Choroid plexus epithelial cell (primary cell): ENCODE results near the gene HACL1.

Source experiments
- DNase-seq: peaks from one replicate; pipeline ENCODE4 v3.0.0-alpha.2; 2010; ENCODE audit warnings: low read depth
- H3K4me3 ChIP-seq: 2 replicates; pipeline ENCODE4 v1.5.1; 2011; ENCODE audit warnings: low read depth, mild to moderate bottlenecking, control low read depth, low read length, moderate library complexity
- TF ChIP-seq, protein P1 (sequence below): conservative IDR thresholded peaks from 2 replicates; pipeline ENCODE4 v1.5.1; 2011; ENCODE audit warnings: low read depth, mild to moderate bottlenecking, control low read depth, inconsistent platforms, low read length, moderate library complexity

HACL1 gene

DNA sequence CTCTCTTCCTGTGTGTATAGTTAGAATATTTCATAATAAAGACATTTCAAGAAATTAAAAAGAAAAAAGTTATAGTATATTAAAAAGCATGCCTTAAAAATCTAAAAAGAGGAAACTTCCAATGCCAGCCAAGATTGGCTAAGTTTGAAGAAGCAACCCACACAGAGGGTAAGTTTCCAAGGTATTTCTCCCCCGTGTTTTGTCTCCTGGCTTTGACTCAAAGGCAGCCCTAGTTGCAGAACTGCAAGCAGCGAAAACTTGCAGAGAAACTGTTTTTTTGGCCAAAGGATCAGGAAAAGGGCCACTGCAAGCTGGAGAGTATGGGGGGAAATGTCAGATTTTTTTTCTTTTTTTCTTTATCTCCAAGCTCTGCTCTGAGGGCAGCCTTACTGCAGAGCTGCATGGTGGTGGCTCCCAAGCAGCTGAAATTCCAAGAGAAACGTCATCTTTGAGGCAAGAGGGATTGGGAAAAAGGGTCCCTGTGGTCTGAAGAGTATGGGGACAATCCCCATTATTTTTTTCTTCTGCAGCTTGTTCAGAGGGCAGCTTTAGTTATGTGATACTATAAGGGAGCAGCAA is 23.0 kb downstream of the HACL1 start:
- TF ChIP-seq, protein P1, sequence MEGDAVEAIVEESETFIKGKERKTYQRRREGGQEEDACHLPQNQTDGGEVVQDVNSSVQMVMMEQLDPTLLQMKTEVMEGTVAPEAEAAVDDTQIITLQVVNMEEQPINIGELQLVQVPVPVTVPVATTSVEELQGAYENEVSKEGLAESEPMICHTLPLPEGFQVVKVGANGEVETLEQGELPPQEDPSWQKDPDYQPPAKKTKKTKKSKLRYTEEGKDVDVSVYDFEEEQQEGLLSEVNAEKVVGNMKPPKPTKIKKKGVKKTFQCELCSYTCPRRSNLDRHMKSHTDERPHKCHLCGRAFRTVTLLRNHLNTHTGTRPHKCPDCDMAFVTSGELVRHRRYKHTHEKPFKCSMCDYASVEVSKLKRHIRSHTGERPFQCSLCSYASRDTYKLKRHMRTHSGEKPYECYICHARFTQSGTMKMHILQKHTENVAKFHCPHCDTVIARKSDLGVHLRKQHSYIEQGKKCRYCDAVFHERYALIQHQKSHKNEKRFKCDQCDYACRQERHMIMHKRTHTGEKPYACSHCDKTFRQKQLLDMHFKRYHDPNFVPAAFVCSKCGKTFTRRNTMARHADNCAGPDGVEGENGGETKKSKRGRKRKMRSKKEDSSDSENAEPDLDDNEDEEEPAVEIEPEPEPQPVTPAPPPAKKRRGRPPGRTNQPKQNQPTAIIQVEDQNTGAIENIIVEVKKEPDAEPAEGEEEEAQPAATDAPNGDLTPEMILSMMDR: no peak
- H3K4me3 ChIP-seq: no peak overlapping the region
- no peak for DNase-seq

DNA sequence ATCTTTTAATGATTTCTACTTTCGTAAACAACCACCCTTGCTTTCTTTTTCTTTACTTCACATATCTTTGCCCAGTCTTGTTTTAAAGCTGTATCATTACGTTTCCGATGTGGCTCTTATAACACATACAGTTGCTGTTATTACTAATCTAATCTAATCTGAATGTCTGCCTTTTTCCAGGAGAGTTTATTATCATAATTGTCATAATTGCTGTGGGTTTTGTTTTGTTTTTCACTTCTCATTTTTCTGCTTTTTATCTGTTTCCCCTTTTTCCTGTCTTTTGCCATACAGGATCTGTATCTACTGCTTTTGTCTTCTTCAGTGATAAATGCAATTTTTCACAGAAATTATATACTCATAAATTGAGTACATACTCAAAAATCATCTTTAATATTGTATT is 24.9 kb downstream of the HACL1 start:
- H3K4me3 ChIP-seq: no peak overlapping the region
- TF ChIP-seq, protein P1: no peak
- DNase-seq: no peak

- TF ChIP-seq, protein P1: no peak
- no peak for DNase-seq
These were observed 25.9 kb downstream of the HACL1 start for GRCh38 chr3:15575446-15575845.

DNA sequence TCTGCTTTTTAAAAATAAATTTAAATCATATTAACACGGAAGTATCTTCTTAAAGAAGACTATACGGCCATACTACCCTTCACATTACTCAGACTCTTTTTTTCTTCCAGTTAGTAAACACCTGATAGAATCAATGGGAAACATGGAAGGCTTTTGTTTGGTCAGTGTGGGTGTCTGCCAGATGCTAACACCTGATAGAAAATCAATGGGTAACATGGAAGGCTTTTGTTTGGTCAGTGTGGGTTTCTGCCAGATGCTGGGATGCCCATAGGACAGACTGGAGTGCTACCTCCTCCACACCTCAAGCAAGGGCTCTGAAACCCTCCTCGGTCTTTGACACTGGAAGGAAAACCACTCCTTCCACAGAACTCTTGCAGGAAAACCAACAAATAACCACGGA is 29.2 kb downstream of the HACL1 start:
- H3K4me3 ChIP-seq: no peak overlapping the region
- TF ChIP-seq, protein P1: no peak
- DNase-seq: no peak

More at GRCh38 chr3:15575446-15575845, 25.9 kb downstream of the HACL1 start:
- no peak overlapping the region for H3K4me3 ChIP-seq

DNA sequence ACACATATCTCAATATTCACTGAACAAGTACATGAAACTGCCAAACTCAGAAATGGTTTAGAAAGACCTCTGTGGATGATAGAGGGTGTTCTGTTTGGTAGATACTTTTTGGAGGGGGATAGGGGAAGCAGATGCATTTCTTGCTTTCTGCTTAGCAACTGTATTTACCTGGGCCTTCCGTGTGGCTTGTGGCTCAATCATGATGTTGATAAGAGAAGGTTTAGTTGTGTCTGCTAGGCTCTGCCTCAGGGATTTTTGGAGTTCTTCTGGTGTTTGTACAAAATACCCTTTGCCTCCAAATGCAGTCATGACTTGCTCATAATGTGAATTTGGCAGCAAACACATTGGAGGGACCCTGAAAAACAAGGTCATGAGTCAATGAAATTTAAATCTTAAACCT is 38.2 kb downstream of the HACL1 start:
- TF ChIP-seq, protein P1: no peak
- H3K4me3 ChIP-seq: no peak overlapping the region
- DNase-seq: no peak

DNA sequence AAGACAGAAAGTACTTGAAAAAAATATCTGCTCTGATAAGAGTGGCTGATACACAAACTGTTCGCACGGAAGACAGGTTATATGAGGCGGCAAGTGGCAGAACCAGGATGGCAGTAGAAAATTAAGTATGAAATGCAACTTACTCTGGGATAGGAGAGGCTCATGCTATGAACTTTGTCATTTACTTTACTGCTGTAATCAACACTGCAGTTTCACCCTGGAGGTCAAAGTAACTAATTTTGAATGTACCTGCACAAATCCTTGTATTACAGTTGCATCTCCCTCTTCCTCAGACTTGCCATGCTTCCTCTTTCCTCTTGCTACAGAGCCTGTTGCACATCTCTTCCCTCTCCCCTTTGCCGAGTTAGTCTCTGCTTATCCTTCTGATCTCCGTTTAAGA is 38.8 kb downstream of the HACL1 start:
- DNase-seq: no peak
- TF ChIP-seq, protein P1: no peak

GRCh38 chr3:15558581-15558980 is 42.8 kb downstream of the HACL1 start:
- no peak for DNase-seq
- H3K4me3 ChIP-seq: no peak overlapping the region
- TF ChIP-seq, protein P1: no peak

More for the DNA sequence above, 38.8 kb downstream of the HACL1 start:
- no peak overlapping the region for H3K4me3 ChIP-seq
